HL-60 (cell line): ENCODE results near the gene TMEM116.

ENCODE experiments used
- GABPA ChIP-seq: IDR thresholded peaks from 2 replicates; pipeline ENCODE4 v1.6.1; 2012; ENCODE audit warnings: low read depth
- POLR2AphosphoS5 ChIP-seq: IDR thresholded peaks from 2 replicates; pipeline ENCODE4 v1.6.1; 2012; ENCODE audit warnings: low read depth
- TF ChIP-seq, protein P1 (sequence below): IDR thresholded peaks from one replicate; pipeline ENCODE4 v1.5.1; 2011; ENCODE audit warnings: low read length, control low read depth, inconsistent platforms; ENCODE audit not compliant: insufficient read depth

GRCh38 chr12:112029301-112029700, 16.3 kb upstream of the TMEM116 start:
- TF ChIP-seq, protein P1, sequence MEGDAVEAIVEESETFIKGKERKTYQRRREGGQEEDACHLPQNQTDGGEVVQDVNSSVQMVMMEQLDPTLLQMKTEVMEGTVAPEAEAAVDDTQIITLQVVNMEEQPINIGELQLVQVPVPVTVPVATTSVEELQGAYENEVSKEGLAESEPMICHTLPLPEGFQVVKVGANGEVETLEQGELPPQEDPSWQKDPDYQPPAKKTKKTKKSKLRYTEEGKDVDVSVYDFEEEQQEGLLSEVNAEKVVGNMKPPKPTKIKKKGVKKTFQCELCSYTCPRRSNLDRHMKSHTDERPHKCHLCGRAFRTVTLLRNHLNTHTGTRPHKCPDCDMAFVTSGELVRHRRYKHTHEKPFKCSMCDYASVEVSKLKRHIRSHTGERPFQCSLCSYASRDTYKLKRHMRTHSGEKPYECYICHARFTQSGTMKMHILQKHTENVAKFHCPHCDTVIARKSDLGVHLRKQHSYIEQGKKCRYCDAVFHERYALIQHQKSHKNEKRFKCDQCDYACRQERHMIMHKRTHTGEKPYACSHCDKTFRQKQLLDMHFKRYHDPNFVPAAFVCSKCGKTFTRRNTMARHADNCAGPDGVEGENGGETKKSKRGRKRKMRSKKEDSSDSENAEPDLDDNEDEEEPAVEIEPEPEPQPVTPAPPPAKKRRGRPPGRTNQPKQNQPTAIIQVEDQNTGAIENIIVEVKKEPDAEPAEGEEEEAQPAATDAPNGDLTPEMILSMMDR: no peak
- TF ChIP-seq POLR2AphosphoS5 (no peak), GABPA (no peak)
